ENCODE results near the gene RASD2.

DNA sequence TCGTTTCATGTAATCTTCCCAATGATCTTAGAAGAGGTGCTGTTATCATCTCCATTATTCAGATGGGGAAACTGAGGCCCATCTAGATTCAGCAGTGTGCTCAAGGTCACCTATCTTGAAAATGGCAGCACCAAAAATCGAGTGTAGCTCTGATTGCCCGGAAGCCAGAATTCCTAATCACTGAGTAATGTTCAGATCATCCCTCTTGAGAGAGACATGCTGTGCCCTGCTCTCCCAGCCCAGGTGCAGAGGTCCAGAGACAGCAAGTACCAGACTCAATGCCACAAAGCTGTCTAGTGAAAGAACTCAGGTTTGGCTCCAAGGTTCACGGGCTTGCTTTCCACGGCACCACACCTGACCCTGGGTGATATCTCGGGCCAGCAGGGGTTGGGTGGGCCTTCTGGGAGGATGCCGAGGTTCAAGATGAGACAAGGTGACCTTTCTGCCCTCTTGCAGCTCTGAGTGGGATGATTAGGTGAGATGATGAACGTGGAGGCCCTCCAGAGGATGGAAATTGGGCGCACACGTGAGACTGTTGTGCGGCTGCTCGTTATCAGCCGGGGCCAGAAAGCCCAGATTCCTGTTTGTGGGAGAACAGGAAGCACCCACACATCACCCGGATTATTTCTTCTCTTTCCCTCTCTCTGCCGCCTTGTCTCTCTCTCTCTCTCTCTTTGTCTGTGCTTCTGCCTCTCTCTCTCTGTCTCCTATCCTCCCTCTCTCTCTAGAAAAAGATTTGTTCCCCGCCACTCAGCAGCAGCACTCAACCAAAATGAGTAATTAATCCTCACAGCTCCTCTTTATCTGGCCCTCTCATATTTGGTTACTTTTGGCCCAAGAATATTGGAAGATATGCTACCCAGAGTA is 19.0 kb upstream of the RASD2 start:
- TF ChIP-seq POLR2AphosphoS5 (IDR thresholded peaks at IDR 0.05; ENCODE audit: low read depth, low read length): no peak
- no peak for TF ChIP-seq CTCF (IDR thresholded peaks at IDR 0.05 in 2 of 3, conservative IDR thresholded peaks at IDR 0.05 in 1 of 3; ENCODE audit: borderline replicate concordance in 1 of 3, insufficient read depth in 1 of 3, low read depth in 2 of 3, low read length in 2 of 3)
- no peak for TF ChIP-seq YY1 (IDR thresholded peaks at IDR 0.05; ENCODE audit: extremely low read depth, insufficient replicate concordance, low read depth, low read length)
- TF ChIP-seq CEBPB (IDR thresholded peaks at IDR 0.05; ENCODE audit: low read depth): no peak
- TF ChIP-seq, protein P1, sequence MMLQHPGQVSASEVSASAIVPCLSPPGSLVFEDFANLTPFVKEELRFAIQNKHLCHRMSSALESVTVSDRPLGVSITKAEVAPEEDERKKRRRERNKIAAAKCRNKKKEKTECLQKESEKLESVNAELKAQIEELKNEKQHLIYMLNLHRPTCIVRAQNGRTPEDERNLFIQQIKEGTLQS (IDR thresholded peaks at IDR 0.05): no peak
- TF ChIP-seq EZH2 (IDR thresholded peaks at IDR 0.05): no peak
- no peak for TF ChIP-seq ZFX (IDR thresholded peaks at IDR 0.05)
- TF ChIP-seq RAD21 (IDR thresholded peaks at IDR 0.05; ENCODE audit: low read depth): no peak
- TF ChIP-seq, protein P2, sequence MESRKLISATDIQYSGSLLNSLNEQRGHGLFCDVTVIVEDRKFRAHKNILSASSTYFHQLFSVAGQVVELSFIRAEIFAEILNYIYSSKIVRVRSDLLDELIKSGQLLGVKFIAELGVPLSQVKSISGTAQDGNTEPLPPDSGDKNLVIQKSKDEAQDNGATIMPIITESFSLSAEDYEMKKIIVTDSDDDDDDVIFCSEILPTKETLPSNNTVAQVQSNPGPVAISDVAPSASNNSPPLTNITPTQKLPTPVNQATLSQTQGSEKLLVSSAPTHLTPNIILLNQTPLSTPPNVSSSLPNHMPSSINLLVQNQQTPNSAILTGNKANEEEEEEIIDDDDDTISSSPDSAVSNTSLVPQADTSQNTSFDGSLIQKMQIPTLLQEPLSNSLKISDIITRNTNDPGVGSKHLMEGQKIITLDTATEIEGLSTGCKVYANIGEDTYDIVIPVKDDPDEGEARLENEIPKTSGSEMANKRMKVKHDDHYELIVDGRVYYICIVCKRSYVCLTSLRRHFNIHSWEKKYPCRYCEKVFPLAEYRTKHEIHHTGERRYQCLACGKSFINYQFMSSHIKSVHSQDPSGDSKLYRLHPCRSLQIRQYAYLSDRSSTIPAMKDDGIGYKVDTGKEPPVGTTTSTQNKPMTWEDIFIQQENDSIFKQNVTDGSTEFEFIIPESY (IDR thresholded peaks at IDR 0.05; ENCODE audit: extremely low read depth, insufficient replicate concordance, low read length): no peak
- TF ChIP-seq, protein P3, sequence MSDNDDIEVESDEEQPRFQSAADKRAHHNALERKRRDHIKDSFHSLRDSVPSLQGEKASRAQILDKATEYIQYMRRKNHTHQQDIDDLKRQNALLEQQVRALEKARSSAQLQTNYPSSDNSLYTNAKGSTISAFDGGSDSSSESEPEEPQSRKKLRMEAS (IDR thresholded peaks at IDR 0.05): no peak
- TF ChIP-seq REST (IDR thresholded peaks at IDR 0.05; ENCODE audit: low read depth): no peak
- TF ChIP-seq POLR2A (IDR thresholded peaks at IDR 0.05; ENCODE audit: borderline replicate concordance, extremely low read depth, insufficient read depth, insufficient read length): no peak

All from HCT116 (cell line).